ENCODE measurements around the gene CYP27B1.
A peak's percentile ranks its signal among the peaks of the same experiment; 100 is the strongest.

DNA sequence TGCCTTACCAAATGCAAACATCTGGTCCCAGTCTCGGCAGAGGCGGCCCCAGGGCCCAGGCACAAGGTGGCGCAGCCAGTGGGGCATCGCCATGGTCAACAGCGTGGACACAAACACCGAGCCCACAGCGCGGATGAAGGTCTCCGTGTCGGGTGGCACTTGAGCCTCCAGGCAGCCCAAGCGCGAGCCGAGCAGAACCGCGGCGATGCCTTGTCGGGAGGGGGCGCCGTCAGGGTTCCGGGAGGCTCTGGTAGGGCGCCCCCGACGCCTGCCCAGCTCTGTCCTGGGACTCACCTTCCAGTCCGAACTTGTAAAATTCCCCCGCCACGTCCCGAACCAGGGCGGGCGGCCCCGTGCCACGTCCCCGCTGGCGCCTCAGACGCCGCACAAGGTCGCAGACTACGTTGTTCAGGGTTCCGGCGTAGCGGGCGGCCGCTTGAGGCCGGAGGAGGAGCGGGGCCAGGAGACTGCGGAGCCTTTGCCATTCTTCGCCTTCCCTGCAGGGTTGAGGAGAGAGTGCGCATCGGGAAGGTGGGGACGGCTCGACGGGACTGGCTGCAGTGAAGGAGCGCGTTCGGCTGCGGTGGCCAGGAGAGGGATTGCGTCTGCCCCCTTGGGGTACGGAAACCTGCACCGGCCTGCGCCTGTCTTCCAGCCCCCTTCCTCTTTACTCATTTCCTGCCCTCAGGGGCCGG is 1.7 kb downstream of the CYP27B1 start:
- TF ChIP-seq SMAD1 (IDR thresholded peaks at IDR 0.05; ENCODE audit: low read depth, partially characterized antibody), result no peak
- TF ChIP-seq, protein P1, sequence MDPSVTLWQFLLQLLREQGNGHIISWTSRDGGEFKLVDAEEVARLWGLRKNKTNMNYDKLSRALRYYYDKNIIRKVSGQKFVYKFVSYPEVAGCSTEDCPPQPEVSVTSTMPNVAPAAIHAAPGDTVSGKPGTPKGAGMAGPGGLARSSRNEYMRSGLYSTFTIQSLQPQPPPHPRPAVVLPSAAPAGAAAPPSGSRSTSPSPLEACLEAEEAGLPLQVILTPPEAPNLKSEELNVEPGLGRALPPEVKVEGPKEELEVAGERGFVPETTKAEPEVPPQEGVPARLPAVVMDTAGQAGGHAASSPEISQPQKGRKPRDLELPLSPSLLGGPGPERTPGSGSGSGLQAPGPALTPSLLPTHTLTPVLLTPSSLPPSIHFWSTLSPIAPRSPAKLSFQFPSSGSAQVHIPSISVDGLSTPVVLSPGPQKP (IDR thresholded peaks at IDR 0.05; ENCODE audit: low read depth, low read length), result no peak
- no peak for TF ChIP-seq CREB1 (IDR thresholded peaks at IDR 0.05; ENCODE audit: low read depth)
- TF ChIP-seq, protein P2, sequence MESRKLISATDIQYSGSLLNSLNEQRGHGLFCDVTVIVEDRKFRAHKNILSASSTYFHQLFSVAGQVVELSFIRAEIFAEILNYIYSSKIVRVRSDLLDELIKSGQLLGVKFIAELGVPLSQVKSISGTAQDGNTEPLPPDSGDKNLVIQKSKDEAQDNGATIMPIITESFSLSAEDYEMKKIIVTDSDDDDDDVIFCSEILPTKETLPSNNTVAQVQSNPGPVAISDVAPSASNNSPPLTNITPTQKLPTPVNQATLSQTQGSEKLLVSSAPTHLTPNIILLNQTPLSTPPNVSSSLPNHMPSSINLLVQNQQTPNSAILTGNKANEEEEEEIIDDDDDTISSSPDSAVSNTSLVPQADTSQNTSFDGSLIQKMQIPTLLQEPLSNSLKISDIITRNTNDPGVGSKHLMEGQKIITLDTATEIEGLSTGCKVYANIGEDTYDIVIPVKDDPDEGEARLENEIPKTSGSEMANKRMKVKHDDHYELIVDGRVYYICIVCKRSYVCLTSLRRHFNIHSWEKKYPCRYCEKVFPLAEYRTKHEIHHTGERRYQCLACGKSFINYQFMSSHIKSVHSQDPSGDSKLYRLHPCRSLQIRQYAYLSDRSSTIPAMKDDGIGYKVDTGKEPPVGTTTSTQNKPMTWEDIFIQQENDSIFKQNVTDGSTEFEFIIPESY (IDR thresholded peaks at IDR 0.05), result no peak
- TF ChIP-seq POLR2A (IDR thresholded peaks at IDR 0.05; ENCODE audit: low read depth, low read length), result peak; percentile 56; the same call in 1 of the 2 replicates
- TF ChIP-seq, protein P3, sequence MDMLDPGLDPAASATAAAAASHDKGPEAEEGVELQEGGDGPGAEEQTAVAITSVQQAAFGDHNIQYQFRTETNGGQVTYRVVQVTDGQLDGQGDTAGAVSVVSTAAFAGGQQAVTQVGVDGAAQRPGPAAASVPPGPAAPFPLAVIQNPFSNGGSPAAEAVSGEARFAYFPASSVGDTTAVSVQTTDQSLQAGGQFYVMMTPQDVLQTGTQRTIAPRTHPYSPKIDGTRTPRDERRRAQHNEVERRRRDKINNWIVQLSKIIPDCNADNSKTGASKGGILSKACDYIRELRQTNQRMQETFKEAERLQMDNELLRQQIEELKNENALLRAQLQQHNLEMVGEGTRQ (IDR thresholded peaks at IDR 0.05; ENCODE audit: borderline replicate concordance, low read depth, low read length), result no peak
- TF ChIP-seq BMI1 (IDR thresholded peaks at IDR 0.05; ENCODE audit: borderline replicate concordance), result no peak
- TF ChIP-seq POU2F2 (IDR thresholded peaks at IDR 0.05; ENCODE audit: borderline replicate concordance, low read depth, low read length), result no peak
- TF ChIP-seq, protein P4, sequence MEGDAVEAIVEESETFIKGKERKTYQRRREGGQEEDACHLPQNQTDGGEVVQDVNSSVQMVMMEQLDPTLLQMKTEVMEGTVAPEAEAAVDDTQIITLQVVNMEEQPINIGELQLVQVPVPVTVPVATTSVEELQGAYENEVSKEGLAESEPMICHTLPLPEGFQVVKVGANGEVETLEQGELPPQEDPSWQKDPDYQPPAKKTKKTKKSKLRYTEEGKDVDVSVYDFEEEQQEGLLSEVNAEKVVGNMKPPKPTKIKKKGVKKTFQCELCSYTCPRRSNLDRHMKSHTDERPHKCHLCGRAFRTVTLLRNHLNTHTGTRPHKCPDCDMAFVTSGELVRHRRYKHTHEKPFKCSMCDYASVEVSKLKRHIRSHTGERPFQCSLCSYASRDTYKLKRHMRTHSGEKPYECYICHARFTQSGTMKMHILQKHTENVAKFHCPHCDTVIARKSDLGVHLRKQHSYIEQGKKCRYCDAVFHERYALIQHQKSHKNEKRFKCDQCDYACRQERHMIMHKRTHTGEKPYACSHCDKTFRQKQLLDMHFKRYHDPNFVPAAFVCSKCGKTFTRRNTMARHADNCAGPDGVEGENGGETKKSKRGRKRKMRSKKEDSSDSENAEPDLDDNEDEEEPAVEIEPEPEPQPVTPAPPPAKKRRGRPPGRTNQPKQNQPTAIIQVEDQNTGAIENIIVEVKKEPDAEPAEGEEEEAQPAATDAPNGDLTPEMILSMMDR (IDR thresholded peaks at IDR 0.05 in 2 of 3, conservative IDR thresholded peaks at IDR 0.05 in 1 of 3; ENCODE audit: control insufficient read depth in 2 of 3, extremely low read depth in 1 of 3, insufficient read depth in 1 of 3, low read depth in 3 of 3, low read length in 3 of 3), result peak; percentile 35 to 45 (median 42)
- TF ChIP-seq KDM1A (IDR thresholded peaks at IDR 0.05; ENCODE audit: borderline replicate concordance), result no peak
- TF ChIP-seq FOXK2 (IDR thresholded peaks at IDR 0.05), result no peak
- TF ChIP-seq RCOR1 (conservative IDR thresholded peaks at IDR 0.05; ENCODE audit: low read depth, low read length), result no peak
- no peak for TF ChIP-seq SRF (IDR thresholded peaks at IDR 0.05; ENCODE audit: low read depth in 2 of 2, low read length in 2 of 2)

Data from GM12878 (cell line).